GM10266 (cell line): Measurements from ENCODE around the gene TRIM8.
A peak's percentile ranks its signal among the peaks of the same experiment; 100 is the strongest.

Source experiments
- DNase-seq: peaks from one replicate; pipeline ENCODE4 v3.0.0; 2012; ENCODE audit errors: extremely low spot score
- CTCF ChIP-seq: IDR thresholded peaks from 2 replicates; pipeline ENCODE4 v1.5.1; 2012; ENCODE audit warnings: mild to moderate bottlenecking, low read depth; ENCODE audit not compliant: control insufficient read depth, insufficient read depth; ENCODE audit errors: missing control alignments

Gene TRIM8

GRCh38 chr10:102642736-102643335, 1.4 kb upstream of the TRIM8 start:
- no peak for DNase-seq
- no peak for TF ChIP-seq CTCF

GRCh38 chr10:102643336-102644065, 778 bp upstream of the TRIM8 start:
- no peak for DNase-seq
- TF ChIP-seq CTCF: no peak

GRCh38 chr10:102644646-102645387, 538 bp downstream of the TRIM8 start:
- no peak for DNase-seq

GRCh38 chr10:102645388-102645740, 1.1 kb downstream of the TRIM8 start:
- DNase-seq: no peak
- TF ChIP-seq CTCF: no peak

More at GRCh38 chr10:102644646-102645387, 538 bp downstream of the TRIM8 start:
- peak; percentile 76 for TF ChIP-seq CTCF

GRCh38 chr10:102645741-102646609, 1.7 kb downstream of the TRIM8 start:
- DNase-seq: peak; percentile 79

More at GRCh38 chr10:102645741-102646609, 1.7 kb downstream of the TRIM8 start:
- TF ChIP-seq CTCF: no peak
